SU-DHL-6 (cell line): ENCODE measurements around the gene DMRT1.

Experiments used
- CTCF ChIP-seq: fragments of 200-600 bp; sonication (generic); IDR thresholded peaks from one replicate; pipeline ENCODE4 v1.5.1; 2017; ENCODE audit warnings: antibody characterized with exemption, mild to moderate bottlenecking, low read length, moderate library complexity; ENCODE audit not compliant: insufficient read depth, poor library complexity, severe bottlenecking
- EZH2phosphoT487 ChIP-seq: fragments of 200-600 bp; sonication (generic), shearing (Covaris generic); conservative IDR thresholded peaks from 2 replicates; pipeline ENCODE4 v1.6.1; 2018; ENCODE audit warnings: mild to moderate bottlenecking, antibody characterized with exemption, low read length, moderate library complexity, mixed read lengths

GRCh38 chr9:843427-843785 lies 1.9 kb downstream of the DMRT1 start:
- TF ChIP-seq EZH2phosphoT487 (no peak), CTCF (no peak)
